Smooth muscle cell of the pulmonary artery (primary cell): Measurements from ENCODE around the gene SH2D7. TPM values are rescaled to one million over a fixed set of nuclear protein-coding genes. Genes with fewer than 3 reads are reported as not detected.

Experiments used
- total RNA-seq: library from RNA; depleted of rRNA; stranded (reverse); fragments of >200 nt; gene quantifications from 2 replicates; pipeline ENCODE4 v1.2.3, GENCODE V29; 2014

The SH2D7 gene
- total RNA-seq, result not detected in 2 replicates

GRCh38 chr15:78092261-78093041 lies at the start of gene SH2D7:
TSS of gene SH2D7 (plus strand) at chr15:78092561. CDS start at chr15:78092585, 24 bp downstream.

GRCh38 chr15:78077053-78077870 lies 15.1 kb upstream of the SH2D7 start, which contains the start of gene TBC1D2B:
TSS of gene TBC1D2B (minus strand) at chr15:78077711. CDS start at chr15:78077652, 59 bp downstream.

GRCh38 chr15:78131295-78132061 lies 39.1 kb downstream of the SH2D7 start, which contains the start of gene CIB2:
TSS of gene CIB2 (minus strand) at chr15:78131445. CDS start at chr15:78131215, 230 bp downstream.

GRCh38 chr15:78149068-78149804 lies 56.9 kb downstream of the SH2D7 start, which contains the start of gene IDH3A:
TSS of gene IDH3A (plus strand) at chr15:78149362. CDS start at chr15:78149404, 42 bp downstream.

Other genes starting within 250 kb of the SH2D7 start
- gene TBC1D2B, start 14.8 kb upstream of the SH2D7 start, total RNA-seq, result 50.7 and 58.5 TPM in 2 replicates
- 2.8 and 3.6 TPM in 2 replicates for gene CIB2, start 38.9 kb downstream of the SH2D7 start, total RNA-seq
- gene IDH3A, start 56.8 kb downstream of the SH2D7 start, total RNA-seq, result 43.3 and 56.2 TPM in 2 replicates
- gene ACSBG1, start 142.0 kb downstream of the SH2D7 start, total RNA-seq, result not detected in 2 replicates
- gene DNAJA4, start 172.0 kb downstream of the SH2D7 start, total RNA-seq, result 3.4 and 4.0 TPM in 2 replicates
- gene SKIC8, start 207.0 kb downstream of the SH2D7 start, total RNA-seq, result 41.2 and 48.3 TPM in 2 replicates
- gene CRABP1, start 247.8 kb downstream of the SH2D7 start, total RNA-seq, result not detected in 2 replicates